GM18498 (cell line): ENCODE results near the gene MAP7.

Experiments
- ATAC-seq: cut with Tn5 transposase; IDR thresholded peaks from one replicate; pipeline ENCODE4 v1.9.1; 2021; ENCODE audit warnings: mild to moderate bottlenecking, moderate library complexity; ENCODE audit not compliant: unreplicated experiment

The MAP7 gene

DNA sequence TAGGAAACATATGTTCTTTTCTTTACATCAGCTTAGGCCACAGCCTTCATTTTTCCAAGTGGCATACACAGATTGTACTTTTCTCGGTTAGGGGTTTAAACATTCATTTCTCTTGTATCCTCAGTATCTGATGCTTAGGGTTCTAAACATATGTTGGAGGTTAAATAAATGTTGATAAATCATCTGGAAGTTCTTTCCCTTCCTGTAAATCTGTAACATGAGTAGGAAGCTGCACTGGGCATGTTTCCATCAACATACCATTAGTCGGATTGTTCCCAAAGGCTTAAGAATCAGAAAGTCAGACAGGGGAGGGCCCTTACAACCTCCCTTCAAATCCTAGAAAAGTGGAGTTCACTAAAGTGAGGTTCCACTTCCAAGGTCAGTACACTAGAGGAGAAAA, 205.8 kb downstream of the MAP7 start:
- ATAC-seq, result no peak

DNA sequence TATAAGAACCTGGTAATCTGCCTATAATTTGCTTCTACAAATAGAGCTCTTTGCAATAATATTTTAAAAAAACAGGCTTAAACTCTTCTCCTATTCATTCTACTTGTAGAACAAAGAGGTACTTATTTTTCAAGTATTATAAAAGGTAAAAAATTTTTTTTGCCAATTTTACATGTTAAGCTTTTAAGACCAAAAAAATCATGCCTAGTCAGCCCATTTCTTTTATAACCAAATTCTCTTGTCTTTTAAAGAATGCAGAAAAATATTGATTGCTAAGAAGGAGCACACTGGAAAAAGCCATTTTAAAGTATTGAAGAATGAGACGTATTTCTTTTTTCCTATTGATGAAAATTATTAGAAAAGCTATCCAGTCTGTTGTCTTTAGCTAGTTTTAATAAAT, 206.5 kb downstream of the MAP7 start:
- no peak for ATAC-seq

DNA sequence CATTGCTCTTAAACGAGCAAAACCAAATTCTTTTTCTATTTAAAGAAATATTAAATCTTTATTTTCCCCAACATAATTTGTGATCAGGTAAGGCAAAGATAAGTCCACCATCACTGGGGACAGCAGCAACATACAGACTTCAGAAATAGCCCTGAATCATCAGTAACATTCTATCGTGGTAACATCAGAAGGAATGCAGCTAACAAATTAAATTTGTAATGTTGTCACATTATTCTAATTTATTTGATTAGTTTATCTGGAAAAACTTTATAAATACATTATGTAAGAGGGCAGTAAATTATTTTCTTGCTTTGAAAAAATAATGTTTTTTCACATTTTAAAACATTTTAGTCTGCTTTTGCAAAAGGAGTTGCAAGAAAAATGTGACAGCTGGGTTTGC, 206.9 kb downstream of the MAP7 start:
- no peak for ATAC-seq

DNA sequence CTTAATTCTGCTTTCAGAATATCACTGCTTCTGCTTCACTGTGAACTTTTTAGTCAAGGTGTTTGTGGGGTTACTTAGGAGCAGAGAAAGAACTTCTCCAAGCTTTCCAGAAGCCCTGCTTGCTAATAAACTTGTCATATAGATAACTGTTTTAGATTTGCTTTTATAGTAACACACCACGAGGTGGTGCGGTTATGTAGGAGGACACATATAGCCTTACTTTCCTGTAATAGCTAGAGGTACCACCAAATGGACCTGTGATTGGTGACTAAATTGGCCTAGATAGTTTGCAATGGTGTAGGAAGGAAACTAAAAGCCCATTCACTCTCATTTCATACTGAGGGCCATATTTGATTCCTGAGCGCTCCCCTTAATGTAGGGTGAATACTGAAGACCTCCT, 208.3 kb downstream of the MAP7 start:
- no peak for ATAC-seq

DNA sequence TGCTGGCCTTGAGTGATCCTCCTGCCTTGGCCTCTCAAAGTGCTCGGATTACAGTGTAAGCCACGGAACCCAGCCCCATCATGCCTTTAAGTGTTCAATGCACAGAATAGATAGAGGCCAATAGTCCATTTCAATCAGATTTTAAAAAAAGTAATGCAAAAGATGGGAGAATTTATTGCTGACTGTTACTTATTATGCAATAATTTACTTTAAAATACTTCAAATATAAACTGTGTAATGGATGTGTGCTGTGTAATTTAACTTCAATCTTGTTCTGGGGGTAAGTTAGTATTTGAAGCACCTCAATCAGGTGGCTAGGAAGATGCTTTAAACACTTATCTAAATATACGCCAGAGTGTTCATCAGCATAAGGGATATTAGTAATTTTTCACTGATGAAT, 208.9 kb downstream of the MAP7 start:
- ATAC-seq, result no peak

DNA sequence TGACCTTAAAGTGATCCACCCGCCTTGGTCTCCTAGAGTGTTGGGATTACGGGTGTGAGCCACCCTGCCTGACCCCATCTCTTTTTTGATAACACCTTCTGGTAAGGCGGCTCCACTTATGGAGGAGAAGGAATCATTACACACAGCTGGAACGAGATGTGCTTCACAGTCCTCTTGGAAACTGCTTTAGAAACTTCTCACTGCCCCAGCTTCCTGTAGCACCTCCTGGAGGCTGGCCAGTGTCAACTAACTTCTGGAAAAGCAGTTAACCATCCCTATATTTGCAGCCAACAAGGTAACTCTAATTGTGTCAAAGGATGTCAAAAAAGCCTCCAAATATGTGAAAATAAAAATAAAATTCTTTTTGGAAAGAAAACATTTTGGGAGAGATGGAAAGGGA, 211.7 kb downstream of the MAP7 start:
- no peak for ATAC-seq

DNA sequence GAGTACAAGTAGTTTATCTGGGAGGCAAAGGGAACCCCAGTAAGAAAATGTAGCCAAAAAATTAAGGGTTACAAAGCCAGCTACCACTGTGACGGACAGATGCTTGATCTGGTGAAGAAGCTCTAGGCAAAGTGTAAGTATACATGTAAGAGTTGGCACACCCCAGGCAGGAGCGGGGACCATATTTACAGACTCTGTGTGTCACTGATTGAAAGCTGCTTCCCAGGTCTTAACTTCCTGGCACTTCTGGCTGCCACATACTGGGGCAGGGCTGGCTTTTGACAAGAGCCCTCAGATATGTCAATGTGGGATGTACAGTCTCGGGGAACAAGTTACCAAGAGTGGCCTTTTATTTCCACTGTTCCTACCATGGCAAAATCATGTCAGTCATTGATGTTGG, 212.6 kb downstream of the MAP7 start:
- no peak for ATAC-seq

DNA sequence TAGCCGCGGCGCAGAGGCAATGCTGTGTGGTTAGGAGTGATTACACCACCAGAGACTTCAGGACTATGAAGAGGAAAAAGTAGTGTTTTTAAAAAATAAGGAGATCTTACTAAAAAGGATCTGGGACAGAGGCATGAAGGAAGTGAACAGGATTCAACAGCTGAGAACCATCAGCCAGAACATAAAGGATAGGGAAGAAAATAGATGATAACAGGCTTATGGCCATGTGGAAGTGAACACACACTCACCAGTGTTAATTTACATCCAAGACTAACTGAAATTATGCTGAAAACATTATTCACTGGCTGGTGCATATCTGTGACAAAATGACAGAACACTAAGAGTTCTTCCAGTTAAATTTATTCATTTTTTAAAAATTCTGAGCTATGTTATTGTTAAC, 213.1 kb downstream of the MAP7 start:
- ATAC-seq, result no peak

GRCh38 chr6:136335736-136336363, 214.4 kb downstream of the MAP7 start:
- ATAC-seq, result no peak

DNA sequence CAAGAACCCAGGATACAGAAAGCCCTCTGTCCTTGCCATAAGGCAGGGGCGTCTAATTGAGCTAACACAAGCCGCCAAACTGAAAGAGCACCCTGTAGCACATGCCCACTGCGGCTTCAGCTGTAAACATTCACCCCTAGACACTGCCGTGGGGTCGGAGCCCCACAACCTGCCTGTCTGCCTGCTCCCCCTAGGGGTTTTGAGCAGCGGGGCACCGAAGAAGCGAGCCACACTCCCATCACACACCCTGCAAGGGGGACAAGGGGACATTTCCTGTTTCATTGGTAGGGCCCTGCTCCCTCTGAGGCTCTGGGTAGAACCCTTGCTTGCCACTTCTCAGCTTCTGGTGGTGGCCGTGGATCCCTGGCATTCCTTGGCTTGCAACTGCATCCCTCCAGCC, 215.4 kb downstream of the MAP7 start:
- no peak for ATAC-seq

DNA sequence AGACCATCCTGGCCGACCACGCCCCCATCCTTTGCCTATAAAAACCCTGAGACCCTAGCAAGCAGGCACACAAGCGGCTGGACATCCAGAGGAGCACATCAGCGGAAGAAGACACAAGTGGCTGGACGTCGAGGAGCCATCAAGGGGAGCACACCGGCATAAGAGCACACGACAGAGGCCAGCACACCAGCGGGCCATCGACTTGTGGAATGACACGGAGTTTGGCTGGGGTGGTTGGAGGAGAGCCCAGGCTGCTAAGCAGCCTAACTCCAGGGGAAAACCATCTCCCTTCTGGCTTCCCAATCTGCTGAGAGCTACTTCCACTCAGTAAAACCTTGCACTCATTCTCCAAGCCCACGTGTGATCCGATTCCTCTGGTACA, 215.8 kb downstream of the MAP7 start:
- no peak for ATAC-seq

DNA sequence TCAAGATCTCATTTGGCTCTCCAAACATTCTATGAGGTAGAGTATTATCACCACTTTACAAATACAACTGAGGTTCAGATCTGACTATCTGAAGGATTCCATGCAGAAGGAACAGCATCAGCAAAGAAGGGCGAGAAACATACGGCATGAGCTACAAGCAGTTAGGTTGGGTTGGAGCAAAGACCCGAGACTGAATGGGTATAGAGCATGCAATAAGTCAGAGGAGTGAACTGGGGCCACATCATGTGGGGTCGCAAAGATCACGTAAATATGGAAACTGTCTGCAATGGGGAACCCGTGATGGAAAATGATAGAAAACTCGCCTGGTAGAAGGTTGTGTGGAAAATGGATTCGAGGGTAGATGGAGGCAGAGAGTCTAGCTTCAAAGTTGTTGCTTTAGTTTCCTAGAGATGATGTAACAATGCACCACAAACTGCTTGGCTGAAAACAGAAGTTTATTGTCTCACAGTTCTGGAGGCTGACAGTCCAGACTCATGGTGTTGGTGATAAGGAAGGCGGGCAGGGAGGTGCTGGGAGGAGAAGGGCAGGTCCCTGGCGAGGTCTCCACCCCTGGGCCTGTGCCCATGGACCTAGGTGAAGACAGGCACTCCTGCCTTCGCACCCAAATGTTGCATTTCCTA, 216.3 kb downstream of the MAP7 start:
- no peak for ATAC-seq

DNA sequence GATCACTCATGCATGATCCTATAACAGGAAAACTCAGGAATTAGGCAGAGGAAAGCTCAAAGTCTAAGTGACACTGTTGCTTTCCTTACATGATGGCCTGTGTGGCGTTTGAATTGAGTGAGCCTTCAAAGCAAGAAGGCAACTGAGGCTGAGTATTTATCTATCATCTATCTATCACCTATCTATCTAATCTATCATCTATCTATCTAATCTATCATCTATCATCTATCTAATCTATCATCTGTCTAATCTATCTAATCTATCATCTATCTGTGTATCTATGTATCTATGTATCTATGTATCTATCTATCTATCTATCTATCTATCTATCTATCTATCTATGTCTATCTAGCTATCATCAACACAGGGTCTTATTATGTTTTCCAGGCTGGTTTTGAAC, 218.8 kb downstream of the MAP7 start:
- ATAC-seq, result no peak

DNA sequence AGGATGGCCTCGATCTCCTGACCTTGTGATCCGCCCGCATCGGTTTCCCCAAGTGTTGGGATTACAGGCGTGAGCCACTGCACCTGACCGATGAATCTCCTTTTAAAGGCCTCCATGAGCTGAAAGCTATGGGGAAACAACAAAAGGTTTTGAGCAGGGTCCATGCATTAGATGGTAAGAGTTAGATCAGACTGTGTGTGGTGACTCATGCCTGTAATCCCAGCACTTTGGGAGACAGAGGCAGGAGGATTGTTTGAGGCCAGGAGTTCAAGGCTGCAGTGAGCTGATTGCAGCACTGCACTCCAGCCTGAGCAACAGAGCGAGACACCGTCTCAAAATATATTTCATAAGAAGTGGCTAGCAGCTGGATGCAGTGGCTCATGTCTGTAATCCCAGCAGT, 219.6 kb downstream of the MAP7 start:
- no peak for ATAC-seq

GRCh38 chr6:136326038-136326553, 224.1 kb downstream of the MAP7 start:
- no peak for ATAC-seq

GRCh38 chr6:136324686-136325380, 225.4 kb downstream of the MAP7 start:
- ATAC-seq, result no peak

DNA sequence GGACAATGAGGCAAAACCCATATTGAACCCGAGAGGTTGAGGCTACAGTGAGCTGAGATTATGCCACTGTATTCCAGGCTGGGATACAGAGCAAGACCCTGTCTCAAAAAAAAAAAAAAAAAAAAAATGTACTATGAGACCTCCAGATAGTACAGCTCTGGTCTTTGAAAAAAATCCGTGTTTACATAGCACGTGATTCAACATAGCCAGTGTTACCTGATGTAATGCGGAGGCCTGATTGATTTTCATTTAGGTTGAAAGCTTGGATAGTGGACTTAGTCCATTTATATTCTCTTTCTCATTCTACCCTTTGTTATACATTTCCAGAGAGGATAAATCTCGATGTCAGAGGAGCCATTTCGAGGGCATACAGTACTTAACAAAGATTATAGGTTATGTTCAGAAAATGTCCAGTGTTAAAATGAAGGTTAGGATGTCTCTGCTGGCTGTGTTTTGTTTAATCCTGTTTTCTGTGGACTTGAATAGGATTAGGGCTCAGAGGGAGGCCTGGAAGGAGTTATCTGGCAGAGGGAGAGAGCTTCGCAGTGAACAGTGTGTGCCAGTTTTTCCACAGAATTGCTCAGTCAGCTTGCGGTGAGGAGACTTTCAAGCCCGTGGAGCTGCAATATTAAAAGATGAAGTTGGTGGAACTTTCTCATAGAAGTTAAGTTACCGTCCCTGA, 226.7 kb downstream of the MAP7 start:
- ATAC-seq, result no peak

- no peak for ATAC-seq
Measured at GRCh38 chr6:136319732-136320131, 230.5 kb downstream of the MAP7 start.

DNA sequence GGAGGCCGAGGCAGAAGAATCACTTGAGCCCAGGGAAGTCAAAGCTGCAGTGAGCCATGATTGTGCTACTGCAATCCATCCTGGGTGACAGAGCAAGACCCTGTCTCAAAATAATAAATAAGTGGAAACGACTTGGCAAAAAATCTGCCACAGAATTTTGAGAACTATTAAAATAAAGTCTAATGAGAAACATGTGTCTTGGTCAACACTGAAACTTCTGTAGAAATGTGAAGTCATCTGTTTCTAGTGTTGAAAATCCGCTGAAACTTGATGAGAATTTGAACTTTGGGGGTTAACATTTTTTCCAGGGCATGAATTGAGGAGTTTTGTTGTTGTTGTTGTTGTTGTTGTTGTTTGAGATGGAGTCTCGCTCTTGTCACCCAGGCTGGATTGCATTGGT, 231.5 kb downstream of the MAP7 start:
- no peak for ATAC-seq

GRCh38 chr6:136317971-136318370, 232.3 kb downstream of the MAP7 start:
- no peak for ATAC-seq

- peak; percentile 81 for ATAC-seq
Measured at GRCh38 chr6:136317021-136317694, 233.1 kb downstream of the MAP7 start.
